HEK293 (cell line): ENCODE measurements around the gene KLHL17.

ENCODE experiments used
- BCL11B ChIP-seq: fragments of 450-650 bp; formaldehyde crosslinking; IDR thresholded peaks from 2 replicates; pipeline ENCODE4 v1.5.1; 2016; ENCODE audit warnings: low read depth, missing biosample characterization, missing genetic modification characterization
- EGR2 ChIP-seq: fragments of 450-650 bp; formaldehyde crosslinking; IDR thresholded peaks from 2 replicates; pipeline ENCODE4 v1.5.1; 2016; ENCODE audit warnings: low read depth, missing biosample characterization, missing genetic modification characterization
- ELK4 ChIP-seq: IDR thresholded peaks from 2 replicates; pipeline ENCODE4 v1.6.1; 2011; ENCODE audit warnings: mild to moderate bottlenecking, low read depth, low read length, borderline replicate concordance
- GLIS2 ChIP-seq: fragments of 450-650 bp; formaldehyde crosslinking; IDR thresholded peaks from 2 replicates; pipeline ENCODE4 v1.5.1; 2016; ENCODE audit warnings: missing biosample characterization, missing genetic modification characterization
- KLF8 ChIP-seq: fragments of 450-650 bp; formaldehyde crosslinking; IDR thresholded peaks from 2 replicates; pipeline ENCODE4 v1.5.1; 2016; ENCODE audit warnings: missing biosample characterization, missing genetic modification characterization
- MYNN ChIP-seq: fragments of 450-650 bp; formaldehyde crosslinking; IDR thresholded peaks from 2 replicates; pipeline ENCODE4 v1.5.1; 2016; ENCODE audit warnings: missing biosample characterization, missing genetic modification characterization, borderline replicate concordance
- OVOL3 ChIP-seq: fragments of 450-650 bp; formaldehyde crosslinking; IDR thresholded peaks from 2 replicates; pipeline ENCODE4 v1.5.1; 2016; ENCODE audit warnings: missing biosample characterization, missing genetic modification characterization
- SP7 ChIP-seq: fragments of 450-650 bp; formaldehyde crosslinking; IDR thresholded peaks from 2 replicates; pipeline ENCODE4 v1.5.1; 2016; ENCODE audit warnings: missing biosample characterization, missing genetic modification characterization
- WT1 ChIP-seq: fragments of 450-650 bp; formaldehyde crosslinking; IDR thresholded peaks from 2 replicates; pipeline ENCODE4 v1.5.1; 2016; ENCODE audit warnings: missing biosample characterization, missing genetic modification characterization
- YY1 ChIP-seq: fragments of 450-650 bp; formaldehyde crosslinking; IDR thresholded peaks from 2 replicates; pipeline ENCODE4 v1.5.1; 2018; ENCODE audit warnings: missing biosample characterization, missing genetic modification characterization
- ZBTB17 ChIP-seq: fragments of 450-650 bp; formaldehyde crosslinking; IDR thresholded peaks from 2 replicates; pipeline ENCODE4 v1.5.1; 2016; ENCODE audit warnings: missing biosample characterization, missing genetic modification characterization
- ZBTB48 ChIP-seq: fragments of 450-650 bp; formaldehyde crosslinking; IDR thresholded peaks from 2 replicates; pipeline ENCODE4 v1.5.1; 2016; ENCODE audit warnings: missing biosample characterization, missing genetic modification characterization
- ZFP37 ChIP-seq: fragments of 450-650 bp; formaldehyde crosslinking; IDR thresholded peaks from 2 replicates; pipeline ENCODE4 v1.5.1; 2016; ENCODE audit warnings: missing biosample characterization, missing genetic modification characterization
- ZNF138 ChIP-seq: fragments of 450-650 bp; formaldehyde crosslinking; IDR thresholded peaks from 2 replicates; pipeline ENCODE4 v1.5.1; 2016; ENCODE audit warnings: missing biosample characterization, missing genetic modification characterization, borderline replicate concordance
- ZNF18 ChIP-seq: fragments of 450-650 bp; formaldehyde crosslinking; IDR thresholded peaks from 2 replicates; pipeline ENCODE4 v1.5.1; 2016; ENCODE audit warnings: missing biosample characterization, missing genetic modification characterization
- ZNF19 ChIP-seq: fragments of 450-650 bp; formaldehyde crosslinking; IDR thresholded peaks from 2 replicates; pipeline ENCODE4; 2016; ENCODE audit warnings: missing biosample characterization, missing genetic modification characterization, low read depth
- ZNF248 ChIP-seq: fragments of 450-650 bp; formaldehyde crosslinking; IDR thresholded peaks from 2 replicates; pipeline ENCODE4 v1.5.1; 2017; ENCODE audit warnings: missing biosample characterization, missing genetic modification characterization
- ZNF280D ChIP-seq: fragments of 450-650 bp; formaldehyde crosslinking; IDR thresholded peaks from 2 replicates; pipeline ENCODE4 v1.5.1; 2016; ENCODE audit warnings: missing biosample characterization, missing genetic modification characterization
- ZNF324 ChIP-seq: fragments of 450-650 bp; formaldehyde crosslinking; IDR thresholded peaks from 2 replicates; pipeline ENCODE4 v1.5.1; 2016; ENCODE audit warnings: missing biosample characterization, missing genetic modification characterization
- ZNF341 ChIP-seq: fragments of 450-650 bp; formaldehyde crosslinking; IDR thresholded peaks from 2 replicates; pipeline ENCODE4; 2016; ENCODE audit warnings: low read depth, missing biosample characterization, missing genetic modification characterization
- ZNF37A ChIP-seq: fragments of 450-650 bp; IDR thresholded peaks from 2 replicates; pipeline ENCODE4 v1.5.1; 2018; ENCODE audit warnings: missing biosample characterization, missing genetic modification characterization
- ZNF416 ChIP-seq: fragments of 450-650 bp; formaldehyde crosslinking; IDR thresholded peaks from 2 replicates; pipeline ENCODE4 v1.5.1; 2016; ENCODE audit warnings: missing biosample characterization, missing genetic modification characterization
- ZNF433 ChIP-seq: fragments of 450-650 bp; formaldehyde crosslinking; IDR thresholded peaks from 2 replicates; pipeline ENCODE4 v1.5.1; 2016; ENCODE audit warnings: missing biosample characterization, missing genetic modification characterization, low read depth
- ZNF521 ChIP-seq: fragments of 450-650 bp; formaldehyde crosslinking; IDR thresholded peaks from 2 replicates; pipeline ENCODE4 v1.5.1; 2017; ENCODE audit warnings: missing biosample characterization, mild to moderate bottlenecking, missing genetic modification characterization
- ZNF558 ChIP-seq: fragments of 450-650 bp; formaldehyde crosslinking; IDR thresholded peaks from 2 replicates; pipeline ENCODE4 v1.5.1; 2016; ENCODE audit warnings: missing biosample characterization, missing genetic modification characterization
- ZNF561 ChIP-seq: fragments of 450-650 bp; IDR thresholded peaks from 2 replicates; pipeline ENCODE4 v1.5.1; 2018; ENCODE audit warnings: missing biosample characterization, missing genetic modification characterization, borderline replicate concordance
- ZNF624 ChIP-seq: fragments of 450-650 bp; formaldehyde crosslinking; IDR thresholded peaks from 2 replicates; pipeline ENCODE4 v1.5.1; 2017; ENCODE audit warnings: missing biosample characterization, missing genetic modification characterization
- ZNF660 ChIP-seq: fragments of 450-650 bp; IDR thresholded peaks from 2 replicates; pipeline ENCODE4 v1.5.1; 2018; ENCODE audit warnings: missing biosample characterization, mild to moderate bottlenecking, missing genetic modification characterization
- ZNF677 ChIP-seq: fragments of 450-650 bp; IDR thresholded peaks from 2 replicates; pipeline ENCODE4 v1.5.0; 2018; ENCODE audit warnings: missing biosample characterization, mild to moderate bottlenecking, missing genetic modification characterization, moderate library complexity
- ZNF792 ChIP-seq: fragments of 450-650 bp; formaldehyde crosslinking; IDR thresholded peaks from 2 replicates; pipeline ENCODE4 v1.5.1; 2016; ENCODE audit warnings: missing biosample characterization, missing genetic modification characterization
- ZSCAN4 ChIP-seq: fragments of 450-650 bp; formaldehyde crosslinking; IDR thresholded peaks from 2 replicates; pipeline ENCODE4 v1.5.1; 2017; ENCODE audit warnings: missing biosample characterization, missing genetic modification characterization
- ZXDB ChIP-seq: fragments of 450-650 bp; formaldehyde crosslinking; IDR thresholded peaks from 2 replicates; pipeline ENCODE4 v1.5.1; 2016; ENCODE audit warnings: missing biosample characterization, missing genetic modification characterization
- TF ChIP-seq, protein P1 (sequence below): fragments of 450-650 bp; formaldehyde crosslinking; IDR thresholded peaks from 2 replicates; pipeline ENCODE4 v1.5.1; 2016; ENCODE audit warnings: missing biosample characterization, missing genetic modification characterization

Gene KLHL17

DNA sequence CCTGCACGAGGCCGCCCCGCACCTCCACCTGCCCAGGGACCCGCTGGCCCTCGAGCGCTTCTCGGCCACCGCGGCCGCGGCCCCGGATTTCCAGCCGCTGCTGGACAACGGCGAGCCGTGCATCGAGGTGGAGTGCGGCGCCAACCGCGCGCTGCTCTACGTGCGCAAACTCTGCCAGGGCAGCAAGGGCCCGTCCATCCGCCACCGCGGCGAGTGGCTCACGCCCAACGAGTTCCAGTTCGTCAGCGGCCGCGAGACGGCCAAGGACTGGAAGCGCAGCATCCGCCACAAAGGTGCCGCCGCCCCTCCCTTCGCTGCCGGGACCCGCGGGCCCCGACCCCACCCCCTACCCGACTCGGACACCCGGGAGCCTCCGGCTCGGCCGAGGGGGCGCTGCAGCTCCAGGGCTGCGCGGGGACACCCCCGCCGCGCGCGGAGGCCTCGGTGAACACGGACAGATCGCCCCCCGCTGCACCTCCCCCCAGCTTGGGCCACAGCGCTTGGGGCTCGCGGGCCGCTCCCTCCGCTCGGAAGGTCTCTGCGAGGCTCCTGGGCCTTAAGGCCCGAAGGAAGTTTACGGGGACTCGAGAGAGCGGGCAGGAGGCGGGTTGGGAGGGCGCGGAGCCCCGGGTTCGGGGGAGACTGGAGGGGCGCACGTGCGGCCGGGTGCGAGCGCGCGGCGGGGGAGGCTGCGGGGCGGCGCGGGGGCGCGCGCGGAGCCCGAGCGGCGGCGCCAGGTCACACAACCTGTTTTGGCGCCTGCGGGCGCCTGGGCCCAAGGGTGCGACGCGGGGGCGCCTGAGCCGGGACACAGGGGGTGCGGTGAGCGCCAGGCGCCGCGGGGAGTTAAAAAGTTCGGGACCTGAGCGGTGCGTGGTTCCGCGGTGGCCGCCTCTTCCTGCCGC, 35.5 kb upstream of the KLHL17 start (continued):
- no peak for TF ChIP-seq ZSCAN4 (tag by site-specific recombination)
- TF ChIP-seq EGR2 (tag by site-specific recombination), result no peak
- TF ChIP-seq GLIS2 (tag by site-specific recombination), result peak; percentile 88
- no peak for TF ChIP-seq ZNF558 (tag by site-specific recombination)
- TF ChIP-seq ZNF19 (tag by site-specific recombination), result no peak
- no peak for TF ChIP-seq ZNF416 (tag by site-specific recombination)
- peak; percentile 89; the same call in 1 of the 2 replicates for TF ChIP-seq KLF8 (tag by site-specific recombination)
- TF ChIP-seq ZNF341, result peak; percentile 77
- no peak for TF ChIP-seq ZNF138
- no peak for TF ChIP-seq YY1 (tag by site-specific recombination)
- TF ChIP-seq ZNF792 (tag by site-specific recombination), result no peak
- no peak for TF ChIP-seq OVOL3 (tag by site-specific recombination)
- TF ChIP-seq WT1 (tag by site-specific recombination), result 0 out of 2 replicates have a peak, but pooled peaks have one; percentile 14
- peak; percentile 60; the same call in 1 of the 2 replicates for TF ChIP-seq ZXDB
- no peak for TF ChIP-seq ZNF677 (tag by site-specific recombination)
- TF ChIP-seq ZBTB48 (tag by site-specific recombination), result peak; percentile 39; the same call in 1 of the 2 replicates
- no peak for TF ChIP-seq ZNF521 (tag by site-specific recombination)
- TF ChIP-seq MYNN, result no peak
- TF ChIP-seq ZBTB17 (tag by site-specific recombination), result no peak
- no peak for TF ChIP-seq ZNF280D (tag by site-specific recombination)
- no peak for TF ChIP-seq ZNF324 (tag by site-specific recombination)
- TF ChIP-seq ZNF624 (tag by site-specific recombination), result no peak
- peak; percentile 65; the same call in 1 of the 2 replicates for TF ChIP-seq ZFP37 (tag by site-specific recombination)
- no peak for TF ChIP-seq ZNF660 (tag by site-specific recombination)
- TF ChIP-seq ZNF561 (tag by site-specific recombination), result no peak
- no peak for TF ChIP-seq ZNF433
- TF ChIP-seq ZNF37A (tag by site-specific recombination), result no peak
- TF ChIP-seq ZNF248, result no peak
- TF ChIP-seq, protein P1, sequence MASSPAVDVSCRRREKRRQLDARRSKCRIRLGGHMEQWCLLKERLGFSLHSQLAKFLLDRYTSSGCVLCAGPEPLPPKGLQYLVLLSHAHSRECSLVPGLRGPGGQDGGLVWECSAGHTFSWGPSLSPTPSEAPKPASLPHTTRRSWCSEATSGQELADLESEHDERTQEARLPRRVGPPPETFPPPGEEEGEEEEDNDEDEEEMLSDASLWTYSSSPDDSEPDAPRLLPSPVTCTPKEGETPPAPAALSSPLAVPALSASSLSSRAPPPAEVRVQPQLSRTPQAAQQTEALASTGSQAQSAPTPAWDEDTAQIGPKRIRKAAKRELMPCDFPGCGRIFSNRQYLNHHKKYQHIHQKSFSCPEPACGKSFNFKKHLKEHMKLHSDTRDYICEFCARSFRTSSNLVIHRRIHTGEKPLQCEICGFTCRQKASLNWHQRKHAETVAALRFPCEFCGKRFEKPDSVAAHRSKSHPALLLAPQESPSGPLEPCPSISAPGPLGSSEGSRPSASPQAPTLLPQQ (tag by site-specific recombination), result peak; percentile 84
- TF ChIP-seq ZNF18, result no peak
- TF ChIP-seq ELK4, result no peak
- no peak; the same call in 1 of the 2 replicates for TF ChIP-seq SP7 (tag by site-specific recombination)
- TF ChIP-seq BCL11B (tag by site-specific recombination), result 0 out of 2 replicates have a peak, but pooled peaks have one; percentile 59
